Liver (tissue), 9 donors: ENCODE results near the gene PRSS37. TPM values are rescaled to one million over a fixed set of nuclear protein-coding genes. Genes with fewer than 3 reads are reported as not detected.
"Not testable (repeated sequence)": the region's sequence is repeated elsewhere in the genome, so short reads cannot be mapped to it uniquely, and the experiment has no call there.

Experiments
- DNase-seq: peaks from one replicate; pipeline ENCODE4 v3.0.0-alpha.2; 2017; ENCODE audit warnings: low spot score
- H3K27ac ChIP-seq, 2 donors: one replicate each; pipeline ENCODE4 v1.7.0; 2013; ENCODE audit warnings: inconsistent platforms in 2 of 2, low read length in 2 of 2, control low read depth in 1 of 2, low read depth in 1 of 2, mild to moderate bottlenecking in 1 of 2
- H3K27me3 ChIP-seq, 4 donors: one replicate each; pipeline versions ENCODE4 v1.6.1 to v1.7.0; 2013; ENCODE audit warnings: low read length in 3 of 4, inconsistent platforms in 1 of 4, mild to moderate bottlenecking in 1 of 4, moderate library complexity in 1 of 4; ENCODE audit not compliant: control insufficient read depth in 4 of 4, insufficient read depth in 4 of 4
- H3K36me3 ChIP-seq, 4 donors: one replicate each; pipeline versions ENCODE4 v1.6.1 to v1.7.0; 2013; ENCODE audit warnings: low read length in 3 of 4, mild to moderate bottlenecking in 3 of 4, low read depth in 1 of 4, moderate library complexity in 1 of 4; ENCODE audit not compliant: control insufficient read depth in 4 of 4, insufficient read depth in 3 of 4
- H3K4me1 ChIP-seq, 4 donors: one replicate each; pipeline versions ENCODE4 v1.6.1 to v1.7.0; 2013; ENCODE audit warnings: low read length in 3 of 4, mild to moderate bottlenecking in 3 of 4, moderate library complexity in 1 of 4; ENCODE audit not compliant: control insufficient read depth in 4 of 4, insufficient read depth in 4 of 4
- H3K4me3 ChIP-seq, 3 donors: one replicate each; pipeline versions ENCODE4 v1.6.1 to v1.7.0; 2013; ENCODE audit warnings: low read length in 3 of 3, control low read depth in 1 of 3, low read depth in 1 of 3, mild to moderate bottlenecking in 1 of 3
- H3K9ac ChIP-seq, 2 donors: one replicate each; pipeline ENCODE4 v1.7.0; 2013; ENCODE audit warnings: low read length in 2 of 2, mild to moderate bottlenecking in 2 of 2, moderate library complexity in 2 of 2, control low read depth in 1 of 2, low read depth in 1 of 2
- H3K9me3 ChIP-seq, 4 donors: one replicate each; pipeline versions ENCODE4 v1.6.1 to v1.7.0; 2013; ENCODE audit warnings: low read length in 3 of 4; ENCODE audit not compliant: control insufficient read depth in 4 of 4
- EGR1 ChIP-seq, 2 donors: IDR thresholded peaks; 2 replicates each; pipeline ENCODE4 v1.6.1; 2016 to 2018; ENCODE audit warnings: antibody characterized with exemption in 2 of 2, low read depth in 2 of 2
- FOXA1 ChIP-seq: IDR thresholded peaks from 2 replicates; pipeline ENCODE4 v1.6.1; 2016; ENCODE audit warnings: antibody characterized with exemption
- FOXA2 ChIP-seq: IDR thresholded peaks from 2 replicates; pipeline ENCODE4 v1.6.1; 2016; ENCODE audit warnings: antibody characterized with exemption
- GABPA ChIP-seq, 2 donors: IDR thresholded peaks in 1 of 2; conservative IDR thresholded peaks in 1 of 2; 2 replicates each; pipeline ENCODE4 v1.6.1; 2016; ENCODE audit warnings: antibody characterized with exemption in 2 of 2, mild to moderate bottlenecking in 1 of 2, moderate library complexity in 1 of 2
- HNF4A ChIP-seq, 2 donors: conservative IDR thresholded peaks; 2 replicates each; pipeline ENCODE4 v1.6.1; 2016; ENCODE audit warnings: antibody characterized with exemption in 2 of 2, mild to moderate bottlenecking in 2 of 2
- HNF4G ChIP-seq: IDR thresholded peaks from 2 replicates; pipeline ENCODE4 v1.6.1; 2016; ENCODE audit warnings: antibody characterized with exemption
- JUND ChIP-seq, 2 donors: IDR thresholded peaks; 2 replicates each; pipeline ENCODE4 v1.6.1; 2016; ENCODE audit warnings: antibody characterized with exemption in 2 of 2
- NR2F2 ChIP-seq: IDR thresholded peaks from 2 replicates; pipeline ENCODE4 v1.6.1; 2016; ENCODE audit warnings: antibody characterized with exemption
- RAD21 ChIP-seq, 2 donors: IDR thresholded peaks; 2 replicates each; pipeline ENCODE4 v1.6.1; 2016; ENCODE audit warnings: antibody characterized with exemption in 2 of 2, mild to moderate bottlenecking in 2 of 2
- RXRA ChIP-seq, 2 donors: IDR thresholded peaks; 2 replicates each; pipeline ENCODE4 v1.6.1; 2017 to 2018; ENCODE audit warnings: antibody characterized with exemption in 2 of 2, mild to moderate bottlenecking in 1 of 2
- SP1 ChIP-seq: IDR thresholded peaks from 2 replicates; pipeline ENCODE4 v1.6.1; 2018; ENCODE audit warnings: antibody characterized with exemption, mild to moderate bottlenecking
- TAF1 ChIP-seq: conservative IDR thresholded peaks from 2 replicates; pipeline ENCODE4 v1.6.1; 2016; ENCODE audit warnings: antibody characterized with exemption, mild to moderate bottlenecking
- YY1 ChIP-seq: IDR thresholded peaks from 2 replicates; pipeline ENCODE4 v1.6.1; 2016; ENCODE audit warnings: antibody characterized with exemption, mild to moderate bottlenecking
- WGBS: extraction: QIAGEN DNeasy Blood & Tissue Kit; methylation state at CpG from one replicate; pipeline ENCODE4 v1.1.7; 2013; 5-methylcytosine and 5-hydroxymethylcytosine counted together
- polyA plus RNA-seq, 2 donors: library from polyadenylated mRNA; stranded (reverse) in 1 of 2; unstranded in 1 of 2; fragments of 200-250 nt in 1 of 2; fragments of >200 nt in 1 of 2; fragmentation: Nextera tagmentation in 1 of 2; extraction: Ambion mirVana in 1 of 2; gene quantifications; one replicate each; pipeline versions ENCODE4 v1.2.1 to v1.2.3, GENCODE V29; 2013 to 2015
- total RNA-seq, 2 donors: library from RNA; depleted of rRNA; stranded (reverse); fragments of >200 nt; gene quantifications; one replicate each; pipeline ENCODE4 v1.2.3, GENCODE V29; 2014
- TF ChIP-seq, protein P1 (sequence below): fragments of 150-350 bp; IDR thresholded peaks from 2 replicates; pipeline ENCODE4 v1.5.1; 2017; ENCODE audit warnings: improper control_type of control experiment, low read depth, low read length; ENCODE audit not compliant: missing input control
- TF ChIP-seq, protein P2 (sequence below): IDR thresholded peaks from 2 replicates; pipeline ENCODE4 v1.6.1; 2016; ENCODE audit warnings: antibody characterized with exemption
- TF ChIP-seq, protein P3 (sequence below): IDR thresholded peaks from 2 replicates; pipeline ENCODE4 v1.6.1; 2016; ENCODE audit warnings: antibody characterized with exemption
- TF ChIP-seq, protein P4 (sequence below): IDR thresholded peaks from 2 replicates; pipeline ENCODE4 v1.6.1; 2016; ENCODE audit warnings: antibody characterized with exemption
- TF ChIP-seq, protein P5 (sequence below): IDR thresholded peaks from 2 replicates; pipeline ENCODE4 v1.6.1; 2016; ENCODE audit warnings: antibody characterized with exemption, mild to moderate bottlenecking
- donor health status: healthy.
- donor health status: healthy.
- donor health status: healthy.
- donor health status: healthy.
- donor health status: healthy.

PRSS37 gene
- total and polyA plus RNA-seq, 4 donors = 0.08 TPM; not detected in 3

DNA sequence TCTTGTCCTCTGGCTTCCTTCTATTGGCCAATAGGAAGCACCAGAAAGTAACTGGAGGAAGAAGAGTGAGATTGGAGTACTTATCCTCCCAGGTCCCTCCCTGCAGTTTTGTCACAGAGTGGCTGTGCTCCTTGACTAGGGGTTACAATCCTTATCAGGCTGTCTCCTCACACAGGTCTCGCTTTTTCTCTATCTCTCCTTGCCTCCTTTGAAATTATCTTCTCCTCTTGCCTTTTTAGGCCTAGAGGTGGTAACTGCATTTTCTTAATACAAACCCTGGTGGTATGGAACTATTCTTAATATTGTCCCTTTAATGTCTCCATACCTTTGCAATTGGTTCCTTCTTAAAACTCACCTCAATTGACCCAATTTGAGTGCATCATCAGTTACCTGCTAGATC, 2.7 kb downstream of the PRSS37 start:
- H3K36me3 ChIP-seq = no peaks in the 10 kb centered on the region
- TF ChIP-seq GABPA (IDR thresholded peaks at IDR 0.05 in 1 of 2, conservative IDR thresholded peaks at IDR 0.05 in 1 of 2) = no peak
- no peak for TF ChIP-seq EGR1 (IDR thresholded peaks at IDR 0.05; ENCODE audit: low read depth in 2 of 2)
- H3K4me3 ChIP-seq = no peak overlapping the region
- no peak overlapping the region for H3K27ac ChIP-seq
- no peak overlapping the region for H3K9ac ChIP-seq
- no peaks in the 10 kb centered on the region for H3K9me3 ChIP-seq
- no peak for DNase-seq
- 89% methylated on average over 1 of the region's 1 CpG for WGBS
- H3K4me1 ChIP-seq = no peaks in the 10 kb centered on the region
- no peaks in the 10 kb centered on the region for H3K27me3 ChIP-seq

DNA sequence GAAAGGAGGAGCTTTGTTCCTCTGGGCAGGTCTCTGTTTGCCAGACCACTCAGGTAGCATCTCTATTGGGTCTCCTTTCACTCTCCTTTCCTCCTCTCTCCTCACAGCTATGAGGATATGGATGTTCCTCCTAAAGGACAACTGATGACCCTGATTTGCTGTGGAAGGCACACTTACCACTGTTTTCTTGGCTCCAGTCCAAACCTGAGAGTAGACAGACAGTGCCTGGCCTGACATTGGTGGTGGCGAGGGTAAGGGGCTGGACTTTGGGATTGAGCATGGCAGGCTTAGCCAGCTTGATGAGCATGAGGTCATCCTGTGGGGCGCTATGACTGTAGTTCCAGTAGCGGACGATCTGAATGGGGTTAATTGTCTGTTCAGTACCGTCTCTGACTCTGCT, 3.6 kb downstream of the PRSS37 start:
- Histone ChIP-seq H3K9ac (no peak overlapping the region), H3K9me3 (no peaks in the 10 kb centered on the region), H3K4me3 (no peak overlapping the region), H3K27ac (no peak overlapping the region), H3K36me3 (no peaks in the 10 kb centered on the region), H3K4me1 (no peaks in the 10 kb centered on the region), H3K27me3 (no peaks in the 10 kb centered on the region)
- WGBS = 97% methylated on average over 5 of the region's 5 CpGs
- TF ChIP-seq TAF1 = no peak
- no peak for TF ChIP-seq NR2F2
- no peak for TF ChIP-seq RAD21 (IDR thresholded peaks at IDR 0.05)
- no peak for TF ChIP-seq FOXA1
- TF ChIP-seq YY1 = no peak
- TF ChIP-seq, protein P1, sequence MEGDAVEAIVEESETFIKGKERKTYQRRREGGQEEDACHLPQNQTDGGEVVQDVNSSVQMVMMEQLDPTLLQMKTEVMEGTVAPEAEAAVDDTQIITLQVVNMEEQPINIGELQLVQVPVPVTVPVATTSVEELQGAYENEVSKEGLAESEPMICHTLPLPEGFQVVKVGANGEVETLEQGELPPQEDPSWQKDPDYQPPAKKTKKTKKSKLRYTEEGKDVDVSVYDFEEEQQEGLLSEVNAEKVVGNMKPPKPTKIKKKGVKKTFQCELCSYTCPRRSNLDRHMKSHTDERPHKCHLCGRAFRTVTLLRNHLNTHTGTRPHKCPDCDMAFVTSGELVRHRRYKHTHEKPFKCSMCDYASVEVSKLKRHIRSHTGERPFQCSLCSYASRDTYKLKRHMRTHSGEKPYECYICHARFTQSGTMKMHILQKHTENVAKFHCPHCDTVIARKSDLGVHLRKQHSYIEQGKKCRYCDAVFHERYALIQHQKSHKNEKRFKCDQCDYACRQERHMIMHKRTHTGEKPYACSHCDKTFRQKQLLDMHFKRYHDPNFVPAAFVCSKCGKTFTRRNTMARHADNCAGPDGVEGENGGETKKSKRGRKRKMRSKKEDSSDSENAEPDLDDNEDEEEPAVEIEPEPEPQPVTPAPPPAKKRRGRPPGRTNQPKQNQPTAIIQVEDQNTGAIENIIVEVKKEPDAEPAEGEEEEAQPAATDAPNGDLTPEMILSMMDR = no peak
- no peak for TF ChIP-seq JUND (IDR thresholded peaks at IDR 0.05)
- TF ChIP-seq, protein P2, sequence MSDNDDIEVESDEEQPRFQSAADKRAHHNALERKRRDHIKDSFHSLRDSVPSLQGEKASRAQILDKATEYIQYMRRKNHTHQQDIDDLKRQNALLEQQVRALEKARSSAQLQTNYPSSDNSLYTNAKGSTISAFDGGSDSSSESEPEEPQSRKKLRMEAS = no peak
- no peak for TF ChIP-seq HNF4A (conservative IDR thresholded peaks at IDR 0.05)
- no peak for TF ChIP-seq FOXA2
- TF ChIP-seq, protein P3, sequence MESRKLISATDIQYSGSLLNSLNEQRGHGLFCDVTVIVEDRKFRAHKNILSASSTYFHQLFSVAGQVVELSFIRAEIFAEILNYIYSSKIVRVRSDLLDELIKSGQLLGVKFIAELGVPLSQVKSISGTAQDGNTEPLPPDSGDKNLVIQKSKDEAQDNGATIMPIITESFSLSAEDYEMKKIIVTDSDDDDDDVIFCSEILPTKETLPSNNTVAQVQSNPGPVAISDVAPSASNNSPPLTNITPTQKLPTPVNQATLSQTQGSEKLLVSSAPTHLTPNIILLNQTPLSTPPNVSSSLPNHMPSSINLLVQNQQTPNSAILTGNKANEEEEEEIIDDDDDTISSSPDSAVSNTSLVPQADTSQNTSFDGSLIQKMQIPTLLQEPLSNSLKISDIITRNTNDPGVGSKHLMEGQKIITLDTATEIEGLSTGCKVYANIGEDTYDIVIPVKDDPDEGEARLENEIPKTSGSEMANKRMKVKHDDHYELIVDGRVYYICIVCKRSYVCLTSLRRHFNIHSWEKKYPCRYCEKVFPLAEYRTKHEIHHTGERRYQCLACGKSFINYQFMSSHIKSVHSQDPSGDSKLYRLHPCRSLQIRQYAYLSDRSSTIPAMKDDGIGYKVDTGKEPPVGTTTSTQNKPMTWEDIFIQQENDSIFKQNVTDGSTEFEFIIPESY = no peak
- TF ChIP-seq SP1 = no peak
- no peak for TF ChIP-seq GABPA (IDR thresholded peaks at IDR 0.05 in 1 of 2, conservative IDR thresholded peaks at IDR 0.05 in 1 of 2)
- TF ChIP-seq RXRA (IDR thresholded peaks at IDR 0.05) = no peak
- TF ChIP-seq HNF4G = no peak
- TF ChIP-seq, protein P4, sequence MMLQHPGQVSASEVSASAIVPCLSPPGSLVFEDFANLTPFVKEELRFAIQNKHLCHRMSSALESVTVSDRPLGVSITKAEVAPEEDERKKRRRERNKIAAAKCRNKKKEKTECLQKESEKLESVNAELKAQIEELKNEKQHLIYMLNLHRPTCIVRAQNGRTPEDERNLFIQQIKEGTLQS = no peak
- TF ChIP-seq, protein P5, sequence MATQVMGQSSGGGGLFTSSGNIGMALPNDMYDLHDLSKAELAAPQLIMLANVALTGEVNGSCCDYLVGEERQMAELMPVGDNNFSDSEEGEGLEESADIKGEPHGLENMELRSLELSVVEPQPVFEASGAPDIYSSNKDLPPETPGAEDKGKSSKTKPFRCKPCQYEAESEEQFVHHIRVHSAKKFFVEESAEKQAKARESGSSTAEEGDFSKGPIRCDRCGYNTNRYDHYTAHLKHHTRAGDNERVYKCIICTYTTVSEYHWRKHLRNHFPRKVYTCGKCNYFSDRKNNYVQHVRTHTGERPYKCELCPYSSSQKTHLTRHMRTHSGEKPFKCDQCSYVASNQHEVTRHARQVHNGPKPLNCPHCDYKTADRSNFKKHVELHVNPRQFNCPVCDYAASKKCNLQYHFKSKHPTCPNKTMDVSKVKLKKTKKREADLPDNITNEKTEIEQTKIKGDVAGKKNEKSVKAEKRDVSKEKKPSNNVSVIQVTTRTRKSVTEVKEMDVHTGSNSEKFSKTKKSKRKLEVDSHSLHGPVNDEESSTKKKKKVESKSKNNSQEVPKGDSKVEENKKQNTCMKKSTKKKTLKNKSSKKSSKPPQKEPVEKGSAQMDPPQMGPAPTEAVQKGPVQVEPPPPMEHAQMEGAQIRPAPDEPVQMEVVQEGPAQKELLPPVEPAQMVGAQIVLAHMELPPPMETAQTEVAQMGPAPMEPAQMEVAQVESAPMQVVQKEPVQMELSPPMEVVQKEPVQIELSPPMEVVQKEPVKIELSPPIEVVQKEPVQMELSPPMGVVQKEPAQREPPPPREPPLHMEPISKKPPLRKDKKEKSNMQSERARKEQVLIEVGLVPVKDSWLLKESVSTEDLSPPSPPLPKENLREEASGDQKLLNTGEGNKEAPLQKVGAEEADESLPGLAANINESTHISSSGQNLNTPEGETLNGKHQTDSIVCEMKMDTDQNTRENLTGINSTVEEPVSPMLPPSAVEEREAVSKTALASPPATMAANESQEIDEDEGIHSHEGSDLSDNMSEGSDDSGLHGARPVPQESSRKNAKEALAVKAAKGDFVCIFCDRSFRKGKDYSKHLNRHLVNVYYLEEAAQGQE = no peak
- no peak for TF ChIP-seq EGR1 (IDR thresholded peaks at IDR 0.05; ENCODE audit: low read depth in 2 of 2)
- DNase-seq = no peak

DNA sequence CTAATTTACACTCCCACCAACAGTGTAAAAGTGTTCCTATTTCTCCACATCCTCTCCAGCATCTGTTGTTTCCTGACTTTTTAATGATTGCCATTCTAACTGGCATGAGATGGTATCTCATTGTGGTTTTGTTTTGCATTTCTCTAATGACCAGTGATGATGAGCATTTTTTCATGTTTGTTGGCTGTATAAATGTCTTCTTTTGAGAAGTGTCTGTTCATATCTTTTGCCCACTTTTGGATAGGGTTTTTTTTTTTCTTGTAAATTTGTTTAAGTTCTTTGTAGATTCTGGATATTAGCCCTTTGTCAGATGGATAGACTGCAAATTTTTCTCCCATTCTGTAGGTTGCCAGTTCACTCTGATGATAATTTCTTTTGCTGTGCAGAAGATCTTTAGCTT, 18.9 kb downstream of the PRSS37 start:
- not testable (repeated sequence) for H3K9ac ChIP-seq, H3K4me1 ChIP-seq, H3K9me3 ChIP-seq, H3K27me3 ChIP-seq, H3K36me3 ChIP-seq, H3K27ac ChIP-seq, H3K4me3 ChIP-seq, DNase-seq
